ENCODE results near the gene OR2M5.

OR2M5 gene, protein sequence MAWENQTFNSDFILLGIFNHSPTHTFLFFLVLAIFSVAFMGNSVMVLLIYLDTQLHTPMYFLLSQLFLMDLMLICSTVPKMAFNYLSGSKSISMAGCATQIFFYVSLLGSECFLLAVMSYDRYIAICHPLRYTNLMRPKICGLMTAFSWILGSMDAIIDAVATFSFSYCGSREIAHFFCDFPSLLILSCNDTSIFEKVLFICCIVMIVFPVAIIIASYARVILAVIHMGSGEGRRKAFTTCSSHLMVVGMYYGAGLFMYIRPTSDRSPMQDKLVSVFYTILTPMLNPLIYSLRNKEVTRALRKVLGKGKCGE
- long read RNA-seq: 0 reads

DNA sequence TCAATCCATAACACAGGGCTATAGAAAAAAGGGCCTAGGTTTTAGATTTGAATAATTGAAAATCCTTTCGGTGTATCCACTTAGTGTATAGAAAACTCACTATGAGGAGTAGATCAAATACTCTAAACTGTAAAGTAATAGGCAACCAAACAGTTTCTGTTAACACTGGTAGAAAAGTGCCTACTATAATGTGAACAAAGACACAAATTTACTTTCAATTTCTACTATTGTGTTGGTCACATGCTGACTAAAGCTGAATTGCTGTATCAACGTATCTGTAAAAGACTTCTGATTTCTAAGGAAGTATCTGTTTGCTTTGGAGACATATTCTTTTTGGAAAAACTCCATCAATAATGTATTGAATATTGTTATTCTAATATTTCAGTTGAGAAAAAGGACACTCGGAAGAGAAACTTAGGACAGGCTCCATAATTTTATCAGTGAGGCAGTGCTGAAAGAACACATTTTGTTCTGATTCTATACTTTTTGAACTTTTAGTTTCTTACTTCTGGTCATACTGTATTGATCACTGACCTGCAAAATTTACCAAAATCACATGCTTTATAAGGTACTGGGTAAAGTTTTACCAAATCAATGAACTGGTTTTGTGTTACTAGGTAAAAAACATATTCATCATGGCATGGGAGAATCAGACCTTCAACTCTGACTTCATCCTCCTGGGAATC, at the start of gene OR2M5:
TSS of gene OR2M5 (plus strand) at position 636 of the 686 bp plus-strand sequence. CDS start at position 636, 0 bp downstream.
- Histone ChIP-seq H3K4me3 (replicated peaks; ENCODE audit: insufficient read depth, low read length) (no peak within 1 kb of the TSS), H3K27me3 (ENCODE audit: insufficient read depth, poor library complexity, severe bottlenecking) (no peaks in the 10 kb centered on the region), H3K27ac (replicated peaks) (no peak within 1 kb of the TSS)
- DNase-seq (ENCODE audit: low read depth in 1 of 2, low spot score in 1 of 2): no peak
- TF ChIP-seq, protein P1, sequence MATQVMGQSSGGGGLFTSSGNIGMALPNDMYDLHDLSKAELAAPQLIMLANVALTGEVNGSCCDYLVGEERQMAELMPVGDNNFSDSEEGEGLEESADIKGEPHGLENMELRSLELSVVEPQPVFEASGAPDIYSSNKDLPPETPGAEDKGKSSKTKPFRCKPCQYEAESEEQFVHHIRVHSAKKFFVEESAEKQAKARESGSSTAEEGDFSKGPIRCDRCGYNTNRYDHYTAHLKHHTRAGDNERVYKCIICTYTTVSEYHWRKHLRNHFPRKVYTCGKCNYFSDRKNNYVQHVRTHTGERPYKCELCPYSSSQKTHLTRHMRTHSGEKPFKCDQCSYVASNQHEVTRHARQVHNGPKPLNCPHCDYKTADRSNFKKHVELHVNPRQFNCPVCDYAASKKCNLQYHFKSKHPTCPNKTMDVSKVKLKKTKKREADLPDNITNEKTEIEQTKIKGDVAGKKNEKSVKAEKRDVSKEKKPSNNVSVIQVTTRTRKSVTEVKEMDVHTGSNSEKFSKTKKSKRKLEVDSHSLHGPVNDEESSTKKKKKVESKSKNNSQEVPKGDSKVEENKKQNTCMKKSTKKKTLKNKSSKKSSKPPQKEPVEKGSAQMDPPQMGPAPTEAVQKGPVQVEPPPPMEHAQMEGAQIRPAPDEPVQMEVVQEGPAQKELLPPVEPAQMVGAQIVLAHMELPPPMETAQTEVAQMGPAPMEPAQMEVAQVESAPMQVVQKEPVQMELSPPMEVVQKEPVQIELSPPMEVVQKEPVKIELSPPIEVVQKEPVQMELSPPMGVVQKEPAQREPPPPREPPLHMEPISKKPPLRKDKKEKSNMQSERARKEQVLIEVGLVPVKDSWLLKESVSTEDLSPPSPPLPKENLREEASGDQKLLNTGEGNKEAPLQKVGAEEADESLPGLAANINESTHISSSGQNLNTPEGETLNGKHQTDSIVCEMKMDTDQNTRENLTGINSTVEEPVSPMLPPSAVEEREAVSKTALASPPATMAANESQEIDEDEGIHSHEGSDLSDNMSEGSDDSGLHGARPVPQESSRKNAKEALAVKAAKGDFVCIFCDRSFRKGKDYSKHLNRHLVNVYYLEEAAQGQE (IDR thresholded peaks at IDR 0.05; ENCODE audit: insufficient replicate concordance, low read depth): no peak
- TF ChIP-seq, protein P2, sequence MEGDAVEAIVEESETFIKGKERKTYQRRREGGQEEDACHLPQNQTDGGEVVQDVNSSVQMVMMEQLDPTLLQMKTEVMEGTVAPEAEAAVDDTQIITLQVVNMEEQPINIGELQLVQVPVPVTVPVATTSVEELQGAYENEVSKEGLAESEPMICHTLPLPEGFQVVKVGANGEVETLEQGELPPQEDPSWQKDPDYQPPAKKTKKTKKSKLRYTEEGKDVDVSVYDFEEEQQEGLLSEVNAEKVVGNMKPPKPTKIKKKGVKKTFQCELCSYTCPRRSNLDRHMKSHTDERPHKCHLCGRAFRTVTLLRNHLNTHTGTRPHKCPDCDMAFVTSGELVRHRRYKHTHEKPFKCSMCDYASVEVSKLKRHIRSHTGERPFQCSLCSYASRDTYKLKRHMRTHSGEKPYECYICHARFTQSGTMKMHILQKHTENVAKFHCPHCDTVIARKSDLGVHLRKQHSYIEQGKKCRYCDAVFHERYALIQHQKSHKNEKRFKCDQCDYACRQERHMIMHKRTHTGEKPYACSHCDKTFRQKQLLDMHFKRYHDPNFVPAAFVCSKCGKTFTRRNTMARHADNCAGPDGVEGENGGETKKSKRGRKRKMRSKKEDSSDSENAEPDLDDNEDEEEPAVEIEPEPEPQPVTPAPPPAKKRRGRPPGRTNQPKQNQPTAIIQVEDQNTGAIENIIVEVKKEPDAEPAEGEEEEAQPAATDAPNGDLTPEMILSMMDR (IDR thresholded peaks at IDR 0.05; ENCODE audit: insufficient read depth, low read length): no peak
- TF ChIP-seq GABPA (IDR thresholded peaks at IDR 0.05; ENCODE audit: low read depth): no peak

DNA sequence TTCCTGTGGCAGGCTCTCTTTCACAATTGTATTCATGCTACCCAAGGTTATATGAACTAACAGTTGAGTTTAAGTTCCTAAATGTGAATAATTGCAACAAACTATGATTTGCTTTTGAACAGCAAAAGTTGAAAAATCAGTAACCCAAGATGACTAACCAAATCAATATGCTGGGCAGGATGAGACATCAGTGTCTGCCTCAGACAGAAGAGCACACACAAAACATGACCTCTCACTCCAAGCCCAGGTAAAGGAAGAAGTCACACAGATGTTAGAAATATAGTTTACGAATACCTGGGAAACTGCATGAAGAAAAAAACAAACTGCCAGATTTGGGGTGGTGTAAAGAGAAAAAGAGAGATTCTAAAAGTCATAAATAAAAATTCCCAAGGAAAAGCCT, 46.4 kb upstream of the OR2M5 start:
- TF ChIP-seq, protein P1 (IDR thresholded peaks at IDR 0.05; ENCODE audit: insufficient replicate concordance, low read depth): no peak
- TF ChIP-seq SPI1 (IDR thresholded peaks at IDR 0.05; ENCODE audit: borderline replicate concordance, low read depth) (no peak), GABPA (IDR thresholded peaks at IDR 0.05; ENCODE audit: low read depth) (no peak), POLR2AphosphoS5 (IDR thresholded peaks at IDR 0.05; ENCODE audit: low read depth) (no peak)
- TF ChIP-seq, protein P2 (IDR thresholded peaks at IDR 0.05; ENCODE audit: insufficient read depth, low read length): no peak

DNA sequence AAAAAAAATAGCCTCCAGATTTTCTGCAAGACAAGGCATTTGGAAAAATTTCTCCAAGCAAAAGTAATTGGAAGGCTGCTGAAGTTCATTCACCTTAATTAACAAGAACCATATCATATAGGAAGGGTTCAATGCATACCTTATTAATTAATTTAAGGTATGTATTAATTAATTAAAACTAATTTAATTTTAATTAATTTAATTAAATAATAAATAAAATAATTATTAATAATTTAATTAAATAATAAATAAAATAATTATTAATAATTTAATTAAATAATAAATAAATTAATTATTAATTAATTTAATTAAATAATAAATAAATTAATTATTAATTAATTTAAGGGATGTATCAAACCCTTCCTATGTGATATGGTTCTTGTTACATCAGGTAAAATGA, 42.1 kb upstream of the OR2M5 start:
- Histone ChIP-seq H3K4me3 (replicated peaks; ENCODE audit: insufficient read depth, low read length) (no peak overlapping the region), H3K27ac (replicated peaks) (no peak overlapping the region), H3K27me3 (ENCODE audit: insufficient read depth, poor library complexity, severe bottlenecking) (no peaks in the 10 kb centered on the region)
- TF ChIP-seq, protein P1 (IDR thresholded peaks at IDR 0.05; ENCODE audit: insufficient replicate concordance, low read depth): no peak
- TF ChIP-seq SPI1 (IDR thresholded peaks at IDR 0.05; ENCODE audit: borderline replicate concordance, low read depth) (no peak), GABPA (IDR thresholded peaks at IDR 0.05; ENCODE audit: low read depth) (no peak), POLR2AphosphoS5 (IDR thresholded peaks at IDR 0.05; ENCODE audit: low read depth) (no peak)
- TF ChIP-seq, protein P2 (IDR thresholded peaks at IDR 0.05; ENCODE audit: insufficient read depth, low read length): no peak
- DNase-seq (ENCODE audit: low read depth in 1 of 2, low spot score in 1 of 2): no peak

More for the DNA sequence above, 46.4 kb upstream of the OR2M5 start:
- no peaks in the 10 kb centered on the region for H3K27me3 ChIP-seq (ENCODE audit: insufficient read depth, poor library complexity, severe bottlenecking)
- DNase-seq (ENCODE audit: low read depth in 1 of 2, low spot score in 1 of 2): no peak
- H3K27ac ChIP-seq (replicated peaks): no peak overlapping the region
- H3K4me3 ChIP-seq (replicated peaks; ENCODE audit: insufficient read depth, low read length): no peak overlapping the region

Data from HL-60 (cell line).